Gastroesophageal sphincter (tissue), 4 donors: ENCODE measurements around the gene WASF1. TPM values are rescaled to one million over a fixed set of nuclear protein-coding genes. Genes with fewer than 3 reads are reported as not detected.

Experiments used
- ATAC-seq: fragments of 150-250 bp; one replicate; pipeline ENCODE4 v1.9.1; 2016; ENCODE audit warnings: mild to moderate bottlenecking, moderate library complexity
- H3K27ac ChIP-seq, 4 donors: fragments of 200-600 bp; sonication (generic) in 3 of 4; 1 replicate in 3 of 4; 2 replicates in 1 of 4; pipeline ENCODE4 v1.5.1; 2016 to 2019
- H3K27me3 ChIP-seq: fragments of 200-600 bp; sonication (generic); one replicate; pipeline ENCODE4 v1.5.1; 2019
- H3K36me3 ChIP-seq, 2 donors: fragments of 200-600 bp; sonication (generic); one replicate each; pipeline ENCODE4 v1.5.1; 2019; ENCODE audit warnings: control low read depth in 1 of 2
- H3K4me1 ChIP-seq, 3 donors: fragments of 200-600 bp; sonication (generic); 1 replicate in 2 of 3; 2 replicates in 1 of 3; pipeline ENCODE4 v1.5.1; 2016 to 2019; ENCODE audit warnings: control low read depth in 2 of 3
- H3K4me3 ChIP-seq, 2 donors: fragments of 200-600 bp; sonication (generic); one replicate each; pipeline ENCODE4 v1.5.1; 2019; ENCODE audit warnings: mild to moderate bottlenecking in 1 of 2, moderate library complexity in 1 of 2
- H3K9me3 ChIP-seq, 3 donors: fragments of 200-600 bp; sonication (generic); one replicate each; pipeline ENCODE4 v1.5.1; 2017 to 2019; ENCODE audit warnings: control low read depth in 2 of 3
- EP300 ChIP-seq: sonication (generic); formaldehyde crosslinking; IDR thresholded peaks from one replicate; pipeline ENCODE4 v1.6.1; 2017; ENCODE audit warnings: antibody characterized with exemption, mild to moderate bottlenecking
- POLR2A ChIP-seq, 2 donors: fragments of 450-650 bp; IDR thresholded peaks; one replicate each; pipeline ENCODE4 v1.6.1; 2017; ENCODE audit warnings: antibody characterized with exemption in 2 of 2, mild to moderate bottlenecking in 2 of 2, moderate library complexity in 1 of 2
- POLR2AphosphoS5 ChIP-seq: sonication (generic); formaldehyde crosslinking; IDR thresholded peaks from one replicate; pipeline ENCODE4 v1.6.1; 2017; ENCODE audit warnings: antibody characterized with exemption
- WGBS, 2 donors: methylation state at CpG; one replicate each; pipeline ENCODE4 v1.1.5; 2018; ENCODE audit warnings: low coverage in 1 of 2; 5-methylcytosine and 5-hydroxymethylcytosine counted together
- total RNA-seq, 4 donors: library from RNA; depleted of rRNA; stranded (reverse); fragments of >200 nt; gene quantifications; one replicate each; pipeline ENCODE4 v1.1.0, GENCODE V29; 2016
- TF ChIP-seq, protein P1 (sequence below), 4 experiments: fragments of 200-600 bp in 2 of 4; fragments of 450-650 bp in 2 of 4; sonication (generic) in 1 of 4; IDR thresholded peaks; one replicate each; pipeline ENCODE4 v1.5.1; 2017 to 2019; ENCODE audit warnings: antibody characterized with exemption in 4 of 4, mild to moderate bottlenecking in 2 of 4, moderate library complexity in 2 of 4

WASF1 gene
- total RNA-seq, 4 donors from 2014 or later = 11.8 to 27.7 (median 24.5) TPM

DNA sequence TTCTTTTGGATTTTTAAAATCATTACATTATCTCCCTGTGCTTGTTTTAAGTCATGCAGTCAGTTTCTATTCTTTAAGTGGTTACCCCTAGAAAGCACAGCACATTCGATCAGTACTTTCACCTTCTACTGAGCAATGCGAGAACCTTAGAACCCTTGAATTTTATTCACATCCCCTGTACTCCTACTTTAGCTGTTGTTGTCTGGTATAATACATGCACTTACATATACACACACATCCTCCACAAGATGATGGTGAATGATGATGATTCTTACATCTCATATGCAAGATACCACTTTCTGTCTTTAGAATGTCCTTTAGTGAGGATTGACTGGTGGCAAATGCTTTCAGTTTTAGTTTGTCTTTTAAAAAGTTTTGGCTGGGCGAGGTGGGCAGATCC is 6.4 kb upstream of the WASF1 start:
- no peak overlapping the region for H3K4me3 ChIP-seq
- TF ChIP-seq POLR2AphosphoS5 (no peak), EP300 (no peak), POLR2A (IDR thresholded peaks at IDR 0.05) (no peak)
- TF ChIP-seq, protein P1, sequence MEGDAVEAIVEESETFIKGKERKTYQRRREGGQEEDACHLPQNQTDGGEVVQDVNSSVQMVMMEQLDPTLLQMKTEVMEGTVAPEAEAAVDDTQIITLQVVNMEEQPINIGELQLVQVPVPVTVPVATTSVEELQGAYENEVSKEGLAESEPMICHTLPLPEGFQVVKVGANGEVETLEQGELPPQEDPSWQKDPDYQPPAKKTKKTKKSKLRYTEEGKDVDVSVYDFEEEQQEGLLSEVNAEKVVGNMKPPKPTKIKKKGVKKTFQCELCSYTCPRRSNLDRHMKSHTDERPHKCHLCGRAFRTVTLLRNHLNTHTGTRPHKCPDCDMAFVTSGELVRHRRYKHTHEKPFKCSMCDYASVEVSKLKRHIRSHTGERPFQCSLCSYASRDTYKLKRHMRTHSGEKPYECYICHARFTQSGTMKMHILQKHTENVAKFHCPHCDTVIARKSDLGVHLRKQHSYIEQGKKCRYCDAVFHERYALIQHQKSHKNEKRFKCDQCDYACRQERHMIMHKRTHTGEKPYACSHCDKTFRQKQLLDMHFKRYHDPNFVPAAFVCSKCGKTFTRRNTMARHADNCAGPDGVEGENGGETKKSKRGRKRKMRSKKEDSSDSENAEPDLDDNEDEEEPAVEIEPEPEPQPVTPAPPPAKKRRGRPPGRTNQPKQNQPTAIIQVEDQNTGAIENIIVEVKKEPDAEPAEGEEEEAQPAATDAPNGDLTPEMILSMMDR (IDR thresholded peaks at IDR 0.05) = no peak
- WGBS, 2 donors = 78 to 82% methylated on average over 2 to 3 of the region's 3 CpGs
- H3K36me3 ChIP-seq = no peaks in the 10 kb centered on the region
- no peaks in the 10 kb centered on the region for H3K9me3 ChIP-seq
- peaks cover 14 to 68% (median 26%) of the 10 kb centered on the region in 3 donors for H3K4me1 ChIP-seq
- ATAC-seq = no peak
- H3K27me3 ChIP-seq = no peaks in the 10 kb centered on the region
- no peak overlapping the region for H3K27ac ChIP-seq

DNA sequence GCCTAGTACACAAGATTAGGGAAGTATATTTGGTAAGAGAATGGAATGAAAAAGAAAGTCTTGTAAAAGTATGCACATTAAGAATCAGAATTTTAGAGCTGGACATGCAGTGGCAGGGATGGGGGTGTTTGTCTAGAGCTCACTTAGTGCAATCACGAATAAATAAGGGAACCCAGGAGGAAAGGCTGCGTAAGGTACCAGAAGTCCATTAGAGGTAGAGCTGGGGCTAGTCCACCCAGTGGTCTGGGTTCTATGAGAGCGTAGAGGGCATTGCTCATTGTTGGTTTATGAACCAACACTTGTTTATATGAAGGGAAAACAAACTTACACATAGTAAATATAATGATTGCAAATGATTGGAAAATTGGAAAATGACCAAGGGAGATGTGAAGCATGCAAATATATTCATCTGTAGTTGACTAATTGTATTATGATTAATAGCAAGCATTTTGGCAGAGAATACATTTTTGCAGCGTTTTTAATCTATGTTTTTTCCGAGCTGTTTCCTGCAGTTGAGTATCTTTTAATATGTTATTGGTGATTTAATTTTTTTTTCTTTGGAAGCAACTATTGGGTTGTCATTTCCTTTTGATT is 3.9 kb upstream of the WASF1 start:
- TF ChIP-seq POLR2AphosphoS5 (no peak), EP300 (no peak), POLR2A (IDR thresholded peaks at IDR 0.05) (no peak)
- TF ChIP-seq, protein P1 (IDR thresholded peaks at IDR 0.05) = no peak
- Histone ChIP-seq H3K27ac (no peak overlapping the region), H3K27me3 (no peaks in the 10 kb centered on the region), H3K4me1 (peaks cover 14 to 59% (median 22%) of the 10 kb centered on the region in 3 donors), H3K4me3 (no peak overlapping the region), H3K36me3 (no peaks in the 10 kb centered on the region), H3K9me3 (no peaks in the 10 kb centered on the region)
- no peak for ATAC-seq
- 64 to 71% methylated on average over 4 to 5 of the region's 5 CpGs for WGBS, 2 donors

DNA sequence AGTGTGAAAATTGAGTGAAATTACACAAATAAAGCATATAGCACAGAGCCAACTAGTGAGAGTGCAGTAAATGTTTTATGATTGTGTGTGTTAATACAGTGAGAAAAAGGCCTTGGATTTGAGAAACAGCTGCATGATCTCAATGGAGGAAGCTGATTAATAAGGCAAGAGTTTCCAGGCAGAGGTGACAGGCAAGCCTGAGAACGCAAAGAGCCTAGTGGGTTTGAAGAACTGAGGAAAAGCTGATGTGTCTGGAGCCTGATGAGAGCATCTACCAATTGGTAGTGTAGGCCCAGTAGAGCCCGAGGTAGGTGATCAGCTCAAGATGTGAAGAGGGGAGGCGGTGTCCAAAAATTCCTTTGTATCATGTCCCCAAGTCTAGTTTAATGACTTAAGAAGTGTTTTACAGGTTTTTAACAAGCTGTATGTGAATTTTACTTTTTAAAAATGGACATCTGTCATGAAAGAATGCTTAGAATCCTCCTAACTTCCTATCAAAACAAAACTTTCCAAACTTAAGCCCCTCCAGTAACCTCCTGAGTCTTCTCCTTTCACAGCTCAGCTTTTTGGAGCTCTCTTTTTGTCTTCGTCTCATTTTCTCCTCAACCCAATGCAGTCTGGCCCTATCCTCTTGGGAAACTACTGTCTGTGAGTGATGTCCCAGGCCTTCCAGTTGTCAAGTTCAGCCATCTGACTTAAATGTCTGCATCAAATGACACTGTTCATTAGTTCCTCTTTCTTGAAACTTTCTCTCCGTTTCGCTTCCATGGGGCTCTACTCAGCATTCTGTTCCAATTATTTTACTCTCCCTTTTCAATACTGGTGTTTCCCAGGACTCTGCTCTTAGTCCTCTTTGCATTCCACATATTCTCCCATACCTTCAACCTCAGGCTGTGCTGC is 1.9 kb upstream of the WASF1 start:
- no peaks in the 10 kb centered on the region for H3K36me3 ChIP-seq
- H3K4me3 ChIP-seq = peak overlapping the region; percentile 68 to 77
- no peaks in the 10 kb centered on the region for H3K27me3 ChIP-seq
- TF ChIP-seq POLR2AphosphoS5 = no peak
- TF ChIP-seq, protein P1 (IDR thresholded peaks at IDR 0.05) = no peak
- TF ChIP-seq EP300 = no peak
- no peak for TF ChIP-seq POLR2A (IDR thresholded peaks at IDR 0.05)
- H3K9me3 ChIP-seq = no peaks in the 10 kb centered on the region
- H3K27ac ChIP-seq = peak overlapping the region in 2 of 4 donors; percentile 82 to 89
- ATAC-seq = no peak
- H3K4me1 ChIP-seq = peaks cover 14 to 61% (median 22%) of the 10 kb centered on the region in 3 donors
- 41 to 51% methylated on average over 6 of the region's 6 CpGs for WGBS, 2 donors

DNA sequence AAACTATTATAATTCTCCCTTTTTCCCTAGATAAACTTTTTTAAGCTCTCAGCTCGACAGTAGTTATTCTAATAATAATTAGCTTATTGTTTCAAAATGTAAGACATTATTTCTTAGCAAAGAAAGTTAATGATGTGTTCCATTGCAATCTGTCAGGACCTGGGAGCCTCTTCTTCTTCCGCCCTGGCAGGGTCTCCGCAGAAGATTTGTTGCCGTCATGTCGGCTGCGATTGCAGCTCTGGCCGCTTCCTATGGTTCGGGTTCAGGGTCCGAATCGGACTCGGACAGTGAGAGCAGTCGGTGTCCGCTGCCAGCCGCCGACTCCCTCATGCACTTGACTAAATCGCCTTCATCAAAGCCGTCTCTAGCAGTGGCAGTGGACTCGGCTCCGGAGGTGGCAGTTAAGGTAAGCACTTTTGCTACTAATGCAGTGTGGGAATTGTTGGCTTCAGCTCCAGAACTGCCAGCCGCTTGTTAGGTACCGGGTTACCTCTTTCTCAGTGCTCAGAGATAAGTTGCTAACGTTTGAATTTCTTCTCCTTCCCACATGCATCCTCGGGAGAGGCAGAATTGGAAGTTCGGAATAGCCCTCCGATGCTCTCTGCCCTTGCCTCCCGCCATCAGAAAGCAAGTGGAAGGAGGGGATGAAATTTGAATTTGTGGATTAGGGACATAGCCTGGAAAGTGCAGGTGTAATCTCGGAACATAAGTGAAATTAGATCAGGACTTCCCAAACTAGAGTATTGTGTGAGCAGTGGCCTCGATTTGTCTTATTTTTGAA is 948 bp upstream of the WASF1 start, which contains the start of gene CDC40:
TSS of gene CDC40 (plus strand) at position 200 of the 781 bp plus-strand sequence. CDS start at position 218, 18 bp downstream.
- WGBS, 2 donors = 0 to 2% methylated on average over 7 to 26 of the region's 28 CpGs
- no peaks in the 10 kb centered on the region for H3K27me3 ChIP-seq
- peaks cover 14 to 52% (median 22%) of the 10 kb centered on the region in 3 donors for H3K4me1 ChIP-seq

More for the DNA sequence above, 948 bp upstream of the WASF1 start, which contains the start of gene CDC40:
- ATAC-seq = peak; percentile 64
- TF ChIP-seq, protein P1 (IDR thresholded peaks at IDR 0.05) = no peak
- peak in 1 of 2 donors; percentile 15 for TF ChIP-seq POLR2A (IDR thresholded peaks at IDR 0.05)
- no peaks in the 10 kb centered on the region for H3K9me3 ChIP-seq
- peak within 1 kb of the TSS; percentile 57 to 89 (median 85) for H3K27ac ChIP-seq
- H3K36me3 ChIP-seq = no peaks in the 10 kb centered on the region
- H3K4me3 ChIP-seq = peak within 1 kb of the TSS; percentile 68 to 77
